Mucosa of rectum (tissue), 2 donors: ENCODE results near the gene ATXN1.
"Not testable (repeated sequence)": the region's sequence is repeated elsewhere in the genome, so short reads cannot be mapped to it uniquely, and the experiment has no call there.

ENCODE experiments used
- H3K27ac ChIP-seq, 2 donors: one replicate each; pipeline ENCODE4 v1.7.0; 2013; ENCODE audit warnings: inconsistent platforms in 2 of 2, low read depth in 2 of 2, low read length in 2 of 2
- H3K27me3 ChIP-seq, 2 donors: one replicate each; pipeline ENCODE4 v1.7.0; 2013; ENCODE audit warnings: low read length in 2 of 2; ENCODE audit not compliant: control insufficient read depth in 2 of 2, insufficient read depth in 2 of 2
- H3K36me3 ChIP-seq, 2 donors: one replicate each; pipeline ENCODE4 v1.7.0; 2013; ENCODE audit warnings: low read length in 2 of 2; ENCODE audit not compliant: control insufficient read depth in 2 of 2, insufficient read depth in 2 of 2
- H3K4me1 ChIP-seq, 2 donors: one replicate each; pipeline ENCODE4 v1.7.0; 2013; ENCODE audit warnings: low read length in 2 of 2, mild to moderate bottlenecking in 1 of 2; ENCODE audit not compliant: control insufficient read depth in 2 of 2, insufficient read depth in 2 of 2
- H3K4me3 ChIP-seq, 2 donors: one replicate each; pipeline ENCODE4 v1.7.0; 2013; ENCODE audit warnings: low read length in 2 of 2
- H3K9ac ChIP-seq, 2 donors: one replicate each; pipeline ENCODE4 v1.7.0; 2013; ENCODE audit warnings: low read length in 2 of 2, low read depth in 1 of 2, mild to moderate bottlenecking in 1 of 2
- H3K9me3 ChIP-seq, 2 donors: one replicate each; pipeline ENCODE4 v1.7.0; 2013; ENCODE audit warnings: low read length in 2 of 2; ENCODE audit not compliant: control insufficient read depth in 2 of 2
- donor health status: healthy.
- donor health status: Normal muscosa, but diverticular disease.

Gene ATXN1

DNA sequence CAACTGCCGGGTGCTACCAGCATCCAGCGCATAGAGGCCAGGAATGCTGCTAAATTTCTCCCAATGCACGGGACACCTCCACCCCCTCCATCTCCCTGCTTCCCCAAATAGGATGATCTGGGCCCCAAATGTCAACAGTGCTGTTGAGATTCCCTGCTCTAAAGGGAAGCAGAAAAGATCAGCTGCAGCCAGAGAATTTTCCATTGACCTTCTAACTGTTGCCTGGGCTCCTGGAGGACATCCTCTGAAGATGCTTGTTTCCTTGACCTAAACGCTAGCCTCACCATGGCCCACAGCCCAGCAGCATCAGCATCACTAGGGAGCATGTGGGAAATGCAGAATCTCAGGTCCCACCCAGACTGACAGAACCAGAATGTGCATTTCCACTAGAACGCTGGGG lies 361.6 kb downstream of the ATXN1 start:
- no peaks in the 10 kb centered on the region for H3K9me3 ChIP-seq
- no peaks in the 10 kb centered on the region for H3K4me1 ChIP-seq
- no peaks in the 10 kb centered on the region for H3K36me3 ChIP-seq
- H3K4me3 ChIP-seq, result no peak overlapping the region
- H3K27me3 ChIP-seq, result no peaks in the 10 kb centered on the region
- no peak overlapping the region for H3K27ac ChIP-seq
- H3K9ac ChIP-seq, result no peak overlapping the region

- Histone ChIP-seq H3K4me3 (no peak overlapping the region), H3K36me3 (no peaks in the 10 kb centered on the region), H3K4me1 (no peaks in the 10 kb centered on the region), H3K27me3 (no peaks in the 10 kb centered on the region), H3K9ac (no peak overlapping the region), H3K27ac (no peak overlapping the region), H3K9me3 (no peaks in the 10 kb centered on the region)
Measured at GRCh38 chr6:16399158-16399557, 362.1 kb downstream of the ATXN1 start.

DNA sequence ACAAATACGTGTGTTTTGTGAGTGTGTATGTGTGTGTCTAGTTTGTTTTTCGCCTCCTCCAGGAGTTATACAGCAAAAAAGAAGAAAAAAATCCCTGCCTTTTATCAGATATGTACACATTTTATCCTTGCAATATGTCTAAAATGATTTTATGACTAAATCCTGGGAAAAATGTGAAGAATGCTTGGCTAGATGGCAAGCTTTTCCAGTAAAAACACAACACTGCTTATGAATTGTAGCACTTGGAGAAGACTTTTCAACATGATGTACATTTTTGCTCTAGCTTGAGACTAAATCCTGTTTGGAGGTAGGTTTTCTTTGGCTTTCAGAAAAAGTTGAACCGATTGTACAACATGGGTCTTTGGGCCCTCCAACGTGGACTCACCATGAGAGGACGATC lies 362.7 kb downstream of the ATXN1 start:
- H3K36me3 ChIP-seq, result no peaks in the 10 kb centered on the region
- no peak overlapping the region for H3K4me3 ChIP-seq
- H3K9me3 ChIP-seq, result no peaks in the 10 kb centered on the region
- H3K9ac ChIP-seq, result no peak overlapping the region
- H3K27ac ChIP-seq, result no peak overlapping the region
- no peaks in the 10 kb centered on the region for H3K4me1 ChIP-seq
- H3K27me3 ChIP-seq, result no peaks in the 10 kb centered on the region

DNA sequence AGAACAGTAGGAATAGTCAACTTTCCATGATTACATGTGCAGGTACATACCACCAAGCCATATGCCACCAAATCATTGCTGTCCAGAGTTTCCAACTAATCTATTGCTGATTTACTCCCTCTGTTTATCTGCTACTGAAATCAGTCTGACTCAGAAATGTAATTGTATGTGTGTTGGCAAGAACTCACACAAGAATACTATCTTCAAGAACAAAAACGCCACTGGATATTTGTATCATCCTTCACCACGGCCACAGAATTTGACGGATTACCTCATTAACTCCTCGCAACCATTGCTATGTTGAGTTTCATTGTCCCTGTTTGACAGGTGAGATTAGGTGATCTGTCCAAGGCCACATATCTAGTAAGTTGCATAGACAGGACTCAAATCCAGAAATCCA lies 363.6 kb downstream of the ATXN1 start:
- Histone ChIP-seq H3K27ac (no peak overlapping the region), H3K4me1 (no peaks in the 10 kb centered on the region), H3K9ac (no peak overlapping the region), H3K9me3 (no peaks in the 10 kb centered on the region), H3K27me3 (no peaks in the 10 kb centered on the region), H3K4me3 (no peak overlapping the region), H3K36me3 (no peaks in the 10 kb centered on the region)

- Histone ChIP-seq H3K36me3 (no peaks in the 10 kb centered on the region), H3K27ac (no peak overlapping the region), H3K9ac (no peak overlapping the region), H3K27me3 (no peaks in the 10 kb centered on the region), H3K4me3 (no peak overlapping the region), H3K4me1 (no peaks in the 10 kb centered on the region), H3K9me3 (no peaks in the 10 kb centered on the region)
Measured at GRCh38 chr6:16396497-16397319, 364.6 kb downstream of the ATXN1 start.

DNA sequence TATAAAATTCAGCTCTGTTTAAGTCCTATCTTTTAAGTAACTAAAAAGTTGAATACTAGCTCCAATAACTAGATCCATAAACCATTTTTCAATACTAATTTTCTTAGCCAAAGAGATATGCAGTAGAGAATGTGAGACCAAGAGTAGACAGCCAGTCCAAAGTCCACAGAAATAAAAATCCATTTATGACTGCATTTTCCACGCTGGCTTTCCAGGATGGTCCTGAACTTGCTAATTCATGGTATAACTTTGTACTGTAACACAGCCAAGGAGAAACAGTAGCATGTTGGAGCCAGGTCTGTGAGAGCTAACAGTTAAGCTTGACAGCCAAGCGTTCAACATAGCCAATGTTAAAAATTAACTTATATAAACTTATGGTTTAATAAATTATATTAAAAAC lies 366.6 kb downstream of the ATXN1 start:
- H3K9ac ChIP-seq, result no peak overlapping the region
- H3K9me3 ChIP-seq, result no peaks in the 10 kb centered on the region

GRCh38 chr6:16393326-16393725 lies 367.9 kb downstream of the ATXN1 start:
- no peaks in the 10 kb centered on the region for H3K36me3 ChIP-seq
- no peaks in the 10 kb centered on the region for H3K9me3 ChIP-seq
- no peak overlapping the region for H3K4me3 ChIP-seq
- no peaks in the 10 kb centered on the region for H3K4me1 ChIP-seq
- H3K9ac ChIP-seq, result no peak overlapping the region
- H3K27ac ChIP-seq, result no peak overlapping the region
- H3K27me3 ChIP-seq, result no peaks in the 10 kb centered on the region

More for the DNA sequence above, 366.6 kb downstream of the ATXN1 start:
- H3K27me3 ChIP-seq, result no peaks in the 10 kb centered on the region
- H3K36me3 ChIP-seq, result no peaks in the 10 kb centered on the region
- no peaks in the 10 kb centered on the region for H3K4me1 ChIP-seq
- no peak overlapping the region for H3K4me3 ChIP-seq
- H3K27ac ChIP-seq, result no peak overlapping the region

GRCh38 chr6:16392010-16392409 lies 369.2 kb downstream of the ATXN1 start:
- no peaks in the 10 kb centered on the region for H3K9me3 ChIP-seq
- no peaks in the 10 kb centered on the region for H3K27me3 ChIP-seq
- H3K36me3 ChIP-seq, result no peaks in the 10 kb centered on the region
- H3K27ac ChIP-seq, result no peak overlapping the region
- H3K9ac ChIP-seq, result no peak overlapping the region
- no peak overlapping the region for H3K4me3 ChIP-seq
- H3K4me1 ChIP-seq, result no peaks in the 10 kb centered on the region

- H3K9me3 ChIP-seq, result no peaks in the 10 kb centered on the region
- H3K36me3 ChIP-seq, result no peaks in the 10 kb centered on the region
- no peaks in the 10 kb centered on the region for H3K27me3 ChIP-seq
- no peak overlapping the region for H3K9ac ChIP-seq
- H3K27ac ChIP-seq, result no peak overlapping the region
- no peaks in the 10 kb centered on the region for H3K4me1 ChIP-seq
- H3K4me3 ChIP-seq, result no peak overlapping the region
Measured at GRCh38 chr6:16391451-16391912, 369.8 kb downstream of the ATXN1 start.

DNA sequence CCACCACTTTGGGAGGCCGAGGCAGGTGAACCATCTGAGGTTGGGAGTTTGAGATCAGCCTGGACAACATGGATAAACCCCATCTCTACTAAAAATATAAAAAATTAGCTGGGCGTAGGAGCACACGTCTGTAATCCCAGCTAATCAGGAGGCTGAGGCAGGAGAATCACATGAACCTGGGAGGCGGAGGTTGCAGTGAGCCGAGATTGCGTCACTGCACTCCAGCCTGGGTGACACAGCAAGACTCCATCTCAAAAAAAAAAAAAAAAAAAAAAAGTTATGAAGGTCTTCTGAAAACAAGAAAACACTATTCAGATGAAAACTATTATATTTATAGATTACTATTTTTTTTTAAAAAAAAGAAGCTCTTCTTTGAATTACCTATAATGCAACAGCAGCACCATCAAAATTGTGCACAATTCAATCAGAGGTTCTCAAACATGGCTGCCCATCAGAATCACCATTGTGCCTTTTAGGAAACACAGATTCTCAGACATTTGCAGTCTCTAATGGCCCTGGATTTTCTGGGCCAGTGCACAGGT lies 370.3 kb downstream of the ATXN1 start:
- H3K27ac ChIP-seq, H3K36me3 ChIP-seq, H3K9ac ChIP-seq, H3K4me3 ChIP-seq, H3K9me3 ChIP-seq, H3K27me3 ChIP-seq, H3K4me1 ChIP-seq: not testable (repeated sequence)
